ENCODE results near the gene GORASP1.

Gene GORASP1

DNA sequence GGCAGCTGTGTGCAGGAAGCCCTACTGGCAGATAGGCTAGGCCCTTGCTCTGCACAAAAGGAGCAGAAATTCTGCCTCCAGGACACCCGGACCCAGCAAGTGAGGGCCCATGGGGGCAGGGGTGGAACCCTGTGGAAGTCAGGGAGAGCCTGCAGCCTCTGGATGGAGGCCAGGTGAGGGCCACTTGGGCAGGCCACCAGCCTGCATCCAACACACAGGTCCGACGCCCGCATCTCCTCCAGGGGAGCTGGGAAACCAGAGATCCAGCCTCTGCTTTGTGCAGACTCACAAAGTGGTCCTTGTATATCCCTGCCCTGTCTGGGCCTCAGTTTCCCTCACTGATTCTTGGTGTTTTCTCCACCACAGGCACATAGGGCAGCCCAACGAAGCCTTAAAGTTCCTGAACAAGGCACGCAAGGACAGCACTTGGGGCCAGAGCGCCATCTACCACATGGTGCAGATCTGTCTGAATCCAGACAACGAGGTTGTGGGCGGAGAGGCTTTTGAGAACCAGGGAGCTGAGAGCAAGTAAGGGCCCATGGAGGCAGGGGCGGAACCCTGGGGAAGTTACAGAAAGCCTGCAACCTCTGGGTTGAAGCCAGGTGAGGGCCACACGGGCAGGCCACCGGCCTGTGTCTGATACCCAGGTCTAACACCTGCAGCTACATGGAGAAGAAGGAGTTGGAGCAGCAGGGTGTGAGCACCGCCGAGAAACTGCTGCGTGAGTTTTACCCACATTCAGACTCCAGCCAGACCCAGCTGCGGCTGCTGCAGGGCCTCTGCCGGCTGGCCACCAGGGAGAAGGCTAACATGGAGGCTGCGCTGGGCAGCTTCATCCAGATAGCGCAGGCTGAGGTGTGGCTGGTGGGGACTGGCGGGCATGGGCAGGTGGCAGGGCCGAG, 29.4 kb upstream of the GORASP1 start:
- no peak overlapping the region for H3K4me3 ChIP-seq (ENCODE audit: low read length)
- no peak for TF ChIP-seq ZNF274 (IDR thresholded peaks at IDR 0.05; ENCODE audit: low read depth, low read length)

DNA sequence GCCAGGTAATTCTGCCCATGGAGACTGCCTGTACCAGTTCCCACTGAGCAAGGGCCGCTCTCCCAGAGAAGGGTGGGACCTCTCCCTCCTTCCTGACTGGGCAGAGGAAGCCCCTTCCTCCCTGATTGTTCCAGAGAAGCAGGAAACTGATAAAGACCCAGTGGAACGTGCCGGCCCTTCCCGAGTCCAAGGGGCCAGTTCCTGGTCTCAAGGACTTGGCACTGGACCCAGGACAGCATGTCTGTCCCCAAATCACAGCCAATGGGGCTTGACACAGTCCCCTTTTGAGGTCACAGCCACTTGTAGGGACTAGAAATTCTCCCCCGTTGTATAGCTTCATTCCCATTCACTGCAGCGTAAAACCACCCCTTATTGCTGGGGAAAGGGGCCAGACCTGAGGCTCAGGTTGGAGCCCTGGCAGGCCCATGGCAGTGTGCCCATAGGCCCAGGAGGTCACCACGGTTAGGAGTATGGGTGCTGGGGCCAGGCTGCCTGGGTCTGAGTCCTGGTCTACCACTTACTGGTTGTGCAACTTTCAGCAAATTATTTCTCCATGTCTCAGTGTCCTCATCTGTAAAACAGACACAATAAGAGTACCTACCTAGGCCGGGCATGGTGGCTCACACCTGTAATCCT, 27.9 kb upstream of the GORASP1 start:
- no peak for TF ChIP-seq ZNF274 (IDR thresholded peaks at IDR 0.05; ENCODE audit: low read depth, low read length)
- H3K4me3 ChIP-seq (ENCODE audit: low read length): no peak overlapping the region

DNA sequence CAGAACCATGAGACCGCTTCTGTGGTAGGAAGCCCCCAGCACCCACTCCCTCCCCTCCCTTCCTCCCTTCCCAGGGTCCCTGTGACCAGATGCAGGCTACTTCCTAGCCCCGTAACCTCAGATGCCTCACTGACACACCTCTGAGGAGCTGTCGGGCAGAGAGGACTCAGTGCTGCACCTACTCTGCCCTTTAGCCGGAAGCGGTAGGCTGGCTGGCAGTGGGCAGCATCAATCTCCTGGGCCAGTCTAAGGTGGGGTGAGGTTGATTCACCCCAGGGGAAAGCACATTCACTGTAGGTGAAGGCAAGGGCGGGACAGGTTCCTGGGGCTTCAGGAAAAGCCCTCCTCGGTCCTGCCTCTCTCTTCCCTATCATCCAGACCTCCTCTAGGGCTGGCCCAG, 26.9 kb upstream of the GORASP1 start:
- no peak for TF ChIP-seq ZNF274 (IDR thresholded peaks at IDR 0.05; ENCODE audit: low read depth, low read length)
- H3K4me3 ChIP-seq (ENCODE audit: low read length): no peak overlapping the region

DNA sequence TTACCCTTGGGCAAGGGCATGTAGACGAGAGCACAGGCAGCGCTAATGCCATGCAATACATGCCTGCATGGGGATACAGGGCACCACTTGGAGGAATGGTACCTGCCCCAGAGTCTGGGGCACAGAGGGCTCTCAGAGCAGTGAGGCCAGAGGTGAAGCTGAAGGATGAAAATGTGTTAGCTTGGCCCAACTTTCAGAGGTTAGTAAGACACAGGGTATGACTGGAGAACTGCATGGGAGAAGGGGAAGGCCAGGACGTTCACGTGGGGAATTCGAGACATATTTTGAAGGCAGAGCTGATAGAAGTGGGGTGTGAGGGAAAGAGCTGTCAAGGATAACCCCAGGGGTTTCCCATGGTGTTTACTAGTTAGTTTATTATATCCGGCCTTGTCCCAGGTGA, 26.4 kb upstream of the GORASP1 start:
- no peak for TF ChIP-seq ZNF274 (IDR thresholded peaks at IDR 0.05; ENCODE audit: low read depth, low read length)
- no peak overlapping the region for H3K4me3 ChIP-seq (ENCODE audit: low read length)

DNA sequence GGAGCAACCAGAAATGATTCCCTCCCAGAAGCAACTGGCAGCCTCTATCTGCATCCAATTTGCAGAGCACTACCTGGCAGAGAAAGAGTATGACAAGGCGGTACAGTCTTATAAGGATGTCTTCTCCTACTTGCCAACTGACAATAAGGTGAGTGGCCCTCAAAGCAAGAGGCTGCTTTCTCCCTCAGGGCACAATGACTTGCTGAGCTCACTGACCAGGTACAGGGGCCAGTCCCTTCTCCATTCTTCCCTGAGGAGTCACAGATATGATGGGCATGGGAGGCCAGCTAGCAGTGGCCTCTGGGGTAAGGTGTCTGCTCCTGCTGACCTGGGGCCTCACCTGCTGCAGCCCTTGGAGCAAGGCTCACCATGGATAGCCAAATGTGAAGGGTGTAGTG, 25.7 kb upstream of the GORASP1 start:
- H3K4me3 ChIP-seq (ENCODE audit: low read length): no peak overlapping the region
- no peak for TF ChIP-seq ZNF274 (IDR thresholded peaks at IDR 0.05; ENCODE audit: low read depth, low read length)

DNA sequence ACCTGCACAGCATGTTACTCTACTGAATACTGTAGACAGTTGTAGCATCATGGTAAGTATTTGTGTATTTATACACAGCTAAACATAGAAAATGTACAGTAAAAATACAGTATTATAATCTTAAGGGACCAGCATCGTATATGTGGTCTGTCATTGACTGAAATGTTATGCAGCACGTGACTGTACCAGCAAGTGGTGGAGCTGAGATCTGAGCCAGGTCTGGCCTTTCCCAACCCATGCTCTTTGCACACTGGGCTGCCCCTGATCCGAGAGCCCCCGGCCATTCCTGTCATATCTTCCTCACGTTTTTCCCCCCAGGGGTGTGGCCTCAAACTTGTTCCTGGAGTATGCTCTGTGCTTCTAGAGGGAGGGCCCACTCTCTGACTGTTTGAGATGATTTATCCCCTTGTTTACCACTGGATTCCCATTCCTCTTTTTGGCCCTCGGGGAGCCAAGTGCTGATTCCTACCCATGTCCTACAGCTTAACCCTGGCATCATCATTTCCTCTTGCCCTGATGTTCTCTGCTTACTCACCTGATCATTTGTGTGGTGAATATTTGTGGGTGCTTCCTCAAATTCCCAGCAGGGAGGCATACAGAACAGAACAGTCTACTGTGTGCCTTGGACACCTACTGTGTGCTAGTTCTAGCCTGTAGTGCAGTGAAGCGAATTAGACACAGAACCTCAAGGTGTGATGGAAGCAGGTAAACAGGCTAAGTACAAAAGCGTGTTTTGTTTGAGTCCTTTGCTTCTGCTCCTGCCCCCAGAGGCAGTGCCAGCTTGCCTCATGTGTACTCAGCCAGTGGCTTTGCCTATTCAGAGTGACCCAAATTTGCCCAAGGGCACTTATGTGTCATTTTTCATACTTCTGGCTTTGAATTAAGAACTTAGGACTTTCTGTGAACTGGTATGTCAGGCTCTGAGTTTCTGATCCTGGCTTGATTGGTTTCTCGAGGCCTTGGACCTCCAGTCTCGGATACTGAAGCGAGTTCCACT, 25.0 kb upstream of the GORASP1 start:
- TF ChIP-seq ZNF274 (IDR thresholded peaks at IDR 0.05; ENCODE audit: low read depth, low read length): no peak
- H3K4me3 ChIP-seq (ENCODE audit: low read length): no peak overlapping the region

DNA sequence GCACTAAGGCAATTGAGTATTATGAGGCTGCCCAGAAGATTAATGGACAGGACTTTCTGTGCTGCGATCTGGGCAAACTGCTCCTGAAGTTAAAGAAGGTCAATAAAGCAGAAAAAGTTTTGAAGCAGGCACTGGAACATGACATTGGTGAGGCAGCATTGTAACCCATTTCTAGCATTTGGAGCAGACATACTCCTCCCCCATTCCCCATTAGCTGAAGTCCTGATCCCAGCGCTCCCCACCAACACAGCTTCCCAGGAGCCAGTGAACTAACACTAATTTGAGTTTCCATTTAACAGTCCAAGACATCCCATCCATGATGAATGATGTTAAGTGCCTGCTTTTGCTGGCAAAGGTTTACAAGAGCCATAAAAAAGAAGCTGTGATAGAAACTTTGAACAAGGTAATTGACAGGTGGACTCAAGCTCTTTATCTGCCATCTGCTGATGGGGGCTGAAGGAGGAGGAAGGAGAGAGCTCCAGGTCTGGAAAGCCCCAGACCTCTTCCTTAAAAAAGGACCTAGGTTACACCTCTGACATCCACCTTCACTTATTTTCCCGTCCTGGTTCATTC, 23.4 kb upstream of the GORASP1 start:
- no peak overlapping the region for H3K4me3 ChIP-seq (ENCODE audit: low read length)
- no peak for TF ChIP-seq ZNF274 (IDR thresholded peaks at IDR 0.05; ENCODE audit: low read depth, low read length)

DNA sequence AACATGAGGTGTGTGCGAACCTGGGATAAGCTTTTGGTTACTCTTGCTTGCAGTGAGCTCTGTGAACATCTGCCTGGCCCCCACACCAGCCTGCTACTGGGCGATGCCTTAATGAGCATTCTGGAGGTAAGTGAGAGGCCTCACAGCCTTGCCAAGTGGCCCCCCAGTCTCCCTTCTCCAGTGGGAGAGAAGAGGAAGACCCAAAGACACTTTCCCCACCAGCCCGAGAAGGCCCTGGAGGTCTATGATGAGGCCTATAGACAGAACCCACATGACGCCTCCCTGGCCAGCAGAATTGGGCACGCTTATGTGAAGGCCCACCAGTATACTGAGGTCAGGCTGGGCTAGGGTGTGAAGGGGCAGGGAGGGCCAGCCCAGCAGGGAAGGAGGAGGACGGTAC, 22.6 kb upstream of the GORASP1 start:
- no peak for TF ChIP-seq ZNF274 (IDR thresholded peaks at IDR 0.05; ENCODE audit: low read depth, low read length)
- no peak overlapping the region for H3K4me3 ChIP-seq (ENCODE audit: low read length)

DNA sequence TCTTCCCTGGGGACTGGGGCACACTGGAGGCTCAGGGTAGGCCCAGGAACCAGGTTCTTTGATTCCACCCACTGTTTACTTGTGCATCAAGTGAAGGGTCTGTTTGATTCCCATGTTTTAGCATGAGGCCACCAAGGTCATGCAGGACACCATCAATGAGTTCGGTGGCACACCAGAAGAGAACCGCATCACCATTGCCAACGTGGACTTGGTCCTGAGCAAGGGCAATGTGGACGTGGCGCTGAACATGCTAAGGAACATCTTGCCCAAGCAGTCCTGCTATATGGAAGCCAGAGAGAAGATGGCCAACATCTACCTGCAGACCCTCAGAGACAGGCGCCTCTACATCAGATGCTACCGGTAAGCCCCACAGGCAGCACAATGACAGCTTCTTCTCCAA, 21.5 kb upstream of the GORASP1 start:
- no peak for TF ChIP-seq ZNF274 (IDR thresholded peaks at IDR 0.05; ENCODE audit: low read depth, low read length)
- no peak overlapping the region for H3K4me3 ChIP-seq (ENCODE audit: low read length)

DNA sequence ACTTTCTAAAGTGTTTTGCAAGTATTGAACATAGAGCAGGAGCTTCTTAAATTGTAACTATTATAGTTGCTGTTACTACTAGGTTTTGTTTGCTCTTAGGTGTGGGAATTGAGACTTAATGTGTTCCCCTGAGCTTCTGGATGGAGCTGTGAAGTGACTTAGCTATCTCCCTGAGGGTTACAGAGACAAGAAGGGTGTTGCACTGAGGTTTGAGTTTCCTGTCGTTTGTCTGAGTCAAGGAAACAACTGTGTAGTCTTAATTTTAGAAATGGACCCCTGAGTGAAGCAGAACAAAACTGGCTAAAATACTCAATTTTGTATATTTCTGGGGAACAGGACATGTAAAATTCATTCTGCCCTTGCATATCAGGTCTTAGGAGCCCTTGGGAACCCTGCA, 20.5 kb upstream of the GORASP1 start:
- H3K4me3 ChIP-seq (ENCODE audit: low read length): no peak overlapping the region
- TF ChIP-seq ZNF274 (IDR thresholded peaks at IDR 0.05; ENCODE audit: low read depth, low read length): no peak

DNA sequence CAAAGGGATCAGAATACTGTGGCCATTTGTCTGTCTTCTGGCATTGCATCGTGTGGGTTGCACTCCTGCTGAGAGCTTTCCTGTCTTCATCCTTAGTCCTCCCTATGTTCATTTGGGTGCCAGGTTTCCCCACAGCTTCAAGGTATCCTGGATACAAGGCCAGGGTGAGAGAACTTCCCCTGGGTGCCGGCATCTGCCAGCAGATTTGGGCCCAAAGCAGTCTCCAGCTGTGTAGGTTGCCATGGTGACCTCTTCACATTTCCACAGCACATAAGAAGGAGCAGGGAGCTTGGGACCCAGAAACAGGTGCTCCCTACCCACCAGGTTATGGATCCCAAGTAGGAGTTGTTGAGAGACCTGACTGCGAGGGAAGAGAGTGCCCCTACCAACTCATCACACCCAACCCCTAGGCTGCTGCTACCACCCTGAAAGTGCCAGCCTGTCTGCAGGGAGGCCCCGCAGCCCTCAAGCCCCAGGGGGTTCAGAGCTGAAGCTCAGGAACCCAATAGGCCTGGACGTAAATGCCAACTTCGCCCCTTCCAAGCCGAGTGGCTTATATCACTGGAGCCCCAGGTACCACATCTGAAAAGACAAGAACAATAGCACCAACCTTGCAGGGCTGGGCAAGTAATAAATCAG, 20.0 kb upstream of the GORASP1 start:
- H3K4me3 ChIP-seq (ENCODE audit: low read length): no peak overlapping the region
- no peak for TF ChIP-seq ZNF274 (IDR thresholded peaks at IDR 0.05; ENCODE audit: low read depth, low read length)

DNA sequence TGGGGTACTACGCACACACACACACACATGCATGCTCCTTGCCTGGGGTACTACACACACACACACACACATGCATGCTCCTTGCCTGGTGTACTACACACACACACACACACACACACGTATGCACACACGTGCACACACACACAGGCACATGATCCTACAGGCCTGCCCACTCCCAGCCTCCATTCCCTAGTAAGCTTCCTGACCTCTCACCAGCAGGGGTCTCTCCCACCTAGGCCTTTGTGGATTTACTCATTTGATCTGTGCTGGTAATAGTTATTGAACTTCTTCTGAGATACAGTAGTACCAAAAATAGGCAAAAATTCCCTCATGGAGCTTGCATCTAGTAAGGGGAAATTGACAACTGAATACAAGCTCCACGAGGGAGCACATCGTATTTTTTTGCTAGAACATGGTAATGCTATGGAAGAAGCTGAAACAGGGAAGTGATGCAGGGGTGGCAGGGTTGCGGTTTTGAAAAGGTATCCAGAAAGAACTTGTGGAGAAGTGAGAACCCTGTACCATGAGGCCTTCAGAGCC, 19.2 kb upstream of the GORASP1 start:
- no peak overlapping the region for H3K4me3 ChIP-seq (ENCODE audit: low read length)
- no peak for TF ChIP-seq ZNF274 (IDR thresholded peaks at IDR 0.05; ENCODE audit: low read depth, low read length)

DNA sequence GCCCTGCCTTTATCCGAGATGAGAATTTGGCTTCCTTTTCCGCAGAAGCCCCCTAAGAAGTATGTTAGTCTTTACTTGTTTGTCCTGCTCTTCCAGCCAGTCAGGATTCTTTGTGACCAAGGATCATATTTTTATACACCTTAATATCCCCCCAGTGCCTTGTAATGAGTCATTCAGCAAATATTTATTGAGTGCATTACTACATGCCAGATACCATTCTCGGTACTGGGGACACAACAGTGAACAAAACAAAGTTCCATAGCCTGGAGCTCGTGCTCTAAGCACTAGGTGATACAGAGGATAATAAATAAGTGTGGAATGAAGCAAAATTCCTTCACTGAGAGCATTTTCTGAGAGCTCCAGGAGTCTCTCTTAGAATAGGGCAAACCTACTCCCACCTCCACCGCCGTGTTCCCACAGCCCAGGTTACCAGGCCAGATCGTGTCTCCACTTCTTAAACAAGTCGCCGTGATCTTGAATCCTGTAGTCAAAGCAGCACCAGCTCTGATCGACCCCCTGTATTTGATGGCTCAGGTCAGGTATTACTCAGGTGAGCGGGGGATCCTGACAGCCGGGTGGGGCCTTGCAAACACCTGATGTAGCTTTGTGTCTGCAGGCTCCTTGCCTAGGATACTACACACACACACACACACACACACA, 18.5 kb upstream of the GORASP1 start:
- H3K4me3 ChIP-seq (ENCODE audit: low read length): no peak overlapping the region
- TF ChIP-seq ZNF274 (IDR thresholded peaks at IDR 0.05; ENCODE audit: low read depth, low read length): no peak

All from GM08714 (cell line).